ENCODE results near the gene LASP1. TPM values are rescaled to one million over a fixed set of nuclear protein-coding genes. Genes with fewer than 3 reads are reported as not detected.

The LASP1 gene
- total RNA-seq, 1 donor from 2014 or later, result 69.0 TPM

DNA sequence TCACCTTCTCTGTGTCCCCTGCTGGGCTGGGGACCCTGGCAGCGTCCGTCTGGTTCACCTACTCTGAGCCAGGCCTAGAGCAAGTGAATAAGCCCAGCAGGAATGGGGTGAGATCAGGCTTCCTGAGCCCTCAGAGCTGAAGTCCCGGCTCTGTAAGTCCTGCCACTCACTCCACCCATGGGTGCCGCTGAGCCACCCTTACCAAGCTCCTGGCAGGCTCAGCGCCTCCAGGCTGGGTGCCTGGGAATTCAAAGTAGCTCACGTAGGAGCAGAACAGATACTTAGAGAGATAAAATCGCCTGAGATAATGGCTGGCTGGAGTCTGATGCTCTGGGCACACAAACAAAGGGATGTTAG, 45.8 kb downstream of the LASP1 start:
- no peak for DNase-seq (ENCODE audit: extremely low spot score in 2 of 2)
- intact Hi-C loops (cut with DNase I), result no loop called here
- TF ChIP-seq, protein P1, sequence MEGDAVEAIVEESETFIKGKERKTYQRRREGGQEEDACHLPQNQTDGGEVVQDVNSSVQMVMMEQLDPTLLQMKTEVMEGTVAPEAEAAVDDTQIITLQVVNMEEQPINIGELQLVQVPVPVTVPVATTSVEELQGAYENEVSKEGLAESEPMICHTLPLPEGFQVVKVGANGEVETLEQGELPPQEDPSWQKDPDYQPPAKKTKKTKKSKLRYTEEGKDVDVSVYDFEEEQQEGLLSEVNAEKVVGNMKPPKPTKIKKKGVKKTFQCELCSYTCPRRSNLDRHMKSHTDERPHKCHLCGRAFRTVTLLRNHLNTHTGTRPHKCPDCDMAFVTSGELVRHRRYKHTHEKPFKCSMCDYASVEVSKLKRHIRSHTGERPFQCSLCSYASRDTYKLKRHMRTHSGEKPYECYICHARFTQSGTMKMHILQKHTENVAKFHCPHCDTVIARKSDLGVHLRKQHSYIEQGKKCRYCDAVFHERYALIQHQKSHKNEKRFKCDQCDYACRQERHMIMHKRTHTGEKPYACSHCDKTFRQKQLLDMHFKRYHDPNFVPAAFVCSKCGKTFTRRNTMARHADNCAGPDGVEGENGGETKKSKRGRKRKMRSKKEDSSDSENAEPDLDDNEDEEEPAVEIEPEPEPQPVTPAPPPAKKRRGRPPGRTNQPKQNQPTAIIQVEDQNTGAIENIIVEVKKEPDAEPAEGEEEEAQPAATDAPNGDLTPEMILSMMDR (IDR thresholded peaks at IDR 0.05), result no peak
- TF ChIP-seq POLR2A (IDR thresholded peaks at IDR 0.05), result no peak
- no peak for TF ChIP-seq POLR2AphosphoS5 (IDR thresholded peaks at IDR 0.05; ENCODE audit: insufficient read depth in 1 of 2, low read depth in 1 of 2)
- Histone ChIP-seq H3K9me3 (no peaks in the 10 kb centered on the region), H3K27me3 (no peaks in the 10 kb centered on the region), H3K36me3 (peaks cover 0 to 63% of the 10 kb centered on the region in 2 donors), H3K4me3 (no peak overlapping the region), H3K27ac (no peak overlapping the region), H3K4me1 (peaks cover 27% of the 10 kb centered on the region)

DNA sequence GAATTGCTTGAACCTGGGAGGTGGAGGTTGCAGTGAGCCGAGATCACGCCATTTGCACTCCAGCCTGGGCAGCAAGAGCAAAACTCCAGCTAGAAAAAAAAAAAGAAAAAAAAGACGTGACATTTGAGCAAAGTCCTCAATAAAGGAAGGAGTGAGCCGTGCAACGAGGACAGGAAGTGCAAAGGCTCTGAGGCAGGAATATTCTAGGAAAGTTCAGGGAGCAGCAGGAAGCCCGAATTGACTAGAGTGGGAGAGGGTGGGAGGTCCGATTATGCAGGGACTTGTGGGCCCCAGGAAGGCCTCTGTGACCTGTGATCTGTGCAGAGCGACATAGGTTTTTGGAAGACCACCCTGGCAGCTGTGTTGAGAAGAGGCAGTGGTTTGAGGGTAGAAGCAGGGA, 46.9 kb downstream of the LASP1 start:
- Histone ChIP-seq H3K4me1 (peaks cover 16% of the 10 kb centered on the region), H3K9me3 (no peaks in the 10 kb centered on the region), H3K27ac (no peak overlapping the region), H3K36me3 (peaks cover 0 to 63% of the 10 kb centered on the region in 2 donors), H3K4me3 (no peak overlapping the region), H3K27me3 (no peaks in the 10 kb centered on the region)
- no peak for DNase-seq (ENCODE audit: extremely low spot score in 2 of 2)
- TF ChIP-seq POLR2A (IDR thresholded peaks at IDR 0.05) (no peak), POLR2AphosphoS5 (IDR thresholded peaks at IDR 0.05; ENCODE audit: insufficient read depth in 1 of 2, low read depth in 1 of 2) (no peak)
- TF ChIP-seq, protein P1 (IDR thresholded peaks at IDR 0.05), result no peak
- intact Hi-C loops (cut with DNase I), result no loop called here

DNA sequence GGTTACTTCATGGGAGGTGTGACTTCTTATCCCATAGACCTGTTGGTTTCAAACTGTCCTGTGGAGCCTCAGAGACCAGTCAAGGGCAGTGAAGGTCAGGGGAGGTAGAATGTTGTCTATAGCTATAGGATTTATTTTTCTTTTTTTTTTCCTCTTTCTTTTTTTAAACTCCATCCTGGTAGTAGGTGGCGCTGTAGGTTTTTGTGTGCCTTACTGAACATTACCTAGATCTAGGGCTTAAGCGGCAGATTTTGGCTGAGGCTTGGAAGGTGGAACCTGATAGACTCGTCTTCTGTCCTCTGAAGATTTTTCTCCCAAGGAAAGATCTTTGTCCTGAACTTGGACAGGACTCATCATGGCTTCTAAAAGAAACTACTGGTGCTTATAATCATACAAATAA, 47.4 kb downstream of the LASP1 start:
- TF ChIP-seq, protein P1 (IDR thresholded peaks at IDR 0.05), result no peak
- no peak for TF ChIP-seq POLR2A (IDR thresholded peaks at IDR 0.05)
- TF ChIP-seq POLR2AphosphoS5 (IDR thresholded peaks at IDR 0.05; ENCODE audit: insufficient read depth in 1 of 2, low read depth in 1 of 2), result no peak
- Histone ChIP-seq H3K27me3 (no peaks in the 10 kb centered on the region), H3K4me3 (no peak overlapping the region), H3K27ac (no peak overlapping the region), H3K36me3 (peaks cover 0 to 63% of the 10 kb centered on the region in 2 donors), H3K4me1 (peaks cover 12% of the 10 kb centered on the region), H3K9me3 (no peaks in the 10 kb centered on the region)
- intact Hi-C loops (cut with DNase I), result no loop called here
- no peak for DNase-seq (ENCODE audit: extremely low spot score in 2 of 2)

DNA sequence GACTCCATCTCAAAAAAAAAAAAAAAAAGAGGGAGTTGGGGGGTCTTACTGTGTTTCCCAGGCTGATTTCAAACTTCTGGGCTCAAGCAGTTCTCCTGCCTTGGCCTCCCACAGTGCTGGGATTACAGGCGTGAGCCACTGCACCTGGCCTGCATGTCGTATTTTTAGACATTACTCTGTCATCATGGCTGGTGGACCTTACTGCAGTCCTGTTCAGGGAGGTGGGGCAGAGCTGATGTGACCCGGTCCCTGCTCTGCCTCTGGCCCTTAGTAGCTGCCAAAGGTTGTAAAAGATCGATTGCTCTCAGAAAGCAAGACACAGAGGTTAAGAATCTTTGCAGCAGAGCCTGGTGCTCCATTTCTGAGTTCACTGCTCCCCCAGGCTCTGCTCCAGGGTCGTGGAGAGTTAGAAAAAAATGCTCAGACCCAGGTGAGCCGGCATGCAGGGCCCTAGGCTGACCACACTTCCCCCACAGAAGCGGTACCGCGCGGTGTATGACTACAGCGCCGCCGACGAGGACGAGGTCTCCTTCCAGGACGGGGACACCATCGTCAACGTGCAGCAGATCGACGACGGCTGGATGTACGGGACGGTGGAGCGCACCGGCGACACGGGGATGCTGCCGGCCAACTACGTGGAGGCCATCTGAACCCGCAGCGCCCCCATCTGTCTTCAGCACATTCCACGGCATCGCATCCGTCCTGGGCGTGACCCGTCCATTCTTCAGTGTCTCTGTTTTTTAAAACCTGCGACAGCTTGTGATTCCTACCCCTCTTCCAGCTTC, 48.5 kb downstream of the LASP1 start:
- Histone ChIP-seq H3K9me3 (no peaks in the 10 kb centered on the region), H3K27me3 (no peaks in the 10 kb centered on the region), H3K27ac (no peak overlapping the region), H3K36me3 (peaks cover 0 to 63% of the 10 kb centered on the region in 2 donors), H3K4me3 (no peak overlapping the region), H3K4me1 (peaks cover 9% of the 10 kb centered on the region)
- no peak for DNase-seq (ENCODE audit: extremely low spot score in 2 of 2)
- TF ChIP-seq POLR2AphosphoS5 (IDR thresholded peaks at IDR 0.05; ENCODE audit: insufficient read depth in 1 of 2, low read depth in 1 of 2), result no peak
- TF ChIP-seq POLR2A (IDR thresholded peaks at IDR 0.05), result no peak
- TF ChIP-seq, protein P1 (IDR thresholded peaks at IDR 0.05), result no peak
- intact Hi-C loops (cut with DNase I), result no loop called here

DNA sequence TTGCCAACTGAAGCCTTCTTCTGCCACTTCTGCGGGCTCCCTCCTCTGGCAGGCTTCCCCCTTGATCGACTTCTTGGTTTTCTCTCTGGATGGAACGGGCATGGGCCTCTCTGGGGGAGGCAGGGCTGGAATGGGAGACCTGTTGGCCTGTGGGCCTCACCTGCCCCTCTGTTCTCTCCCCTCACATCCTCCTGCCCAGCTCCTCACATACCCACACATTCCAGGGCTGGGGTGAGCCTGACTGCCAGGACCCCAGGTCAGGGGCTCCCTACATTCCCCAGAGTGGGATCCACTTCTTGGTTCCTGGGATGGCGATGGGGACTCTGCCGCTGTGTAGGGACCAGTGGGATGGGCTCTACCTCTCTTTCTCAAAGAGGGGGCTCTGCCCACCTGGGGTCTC, 49.1 kb downstream of the LASP1 start:
- no peak for DNase-seq (ENCODE audit: extremely low spot score in 2 of 2)
- H3K4me1 ChIP-seq, result peaks cover 9% of the 10 kb centered on the region
- no peak overlapping the region for H3K4me3 ChIP-seq
- TF ChIP-seq, protein P1 (IDR thresholded peaks at IDR 0.05), result no peak
- TF ChIP-seq POLR2AphosphoS5 (IDR thresholded peaks at IDR 0.05; ENCODE audit: insufficient read depth in 1 of 2, low read depth in 1 of 2), result no peak
- TF ChIP-seq POLR2A (IDR thresholded peaks at IDR 0.05), result no peak
- H3K27ac ChIP-seq, result no peak overlapping the region
- intact Hi-C loops (cut with DNase I), result no loop called here
- H3K27me3 ChIP-seq, result no peaks in the 10 kb centered on the region
- H3K9me3 ChIP-seq, result no peaks in the 10 kb centered on the region
- peaks cover 0 to 63% of the 10 kb centered on the region in 2 donors for H3K36me3 ChIP-seq
